T47D (cell line): ENCODE data around the gene ANKRD44.
"Not testable (repeated sequence)": the region's sequence is repeated elsewhere in the genome, so short reads cannot be mapped to it uniquely, and the experiment has no call there.

Experiments
- DNase-seq, 2 experiments: peaks; one replicate each; pipeline versions ENCODE4 v3.0.0 to v3.0.0-alpha.2; 2011 to 2012; ENCODE audit warnings: low read depth in 1 of 2, low spot score in 1 of 2
- JUND ChIP-seq: IDR thresholded peaks from 2 replicates; pipeline ENCODE4 v1.6.1; 2012; ENCODE audit warnings: low read depth
- in situ Hi-C: cut with HindIII; loops from 2 replicates; pipeline ENCODE4 v1.10.0; 2016; ENCODE audit warnings: low sequenced_read_pairs, low pct_unique_long_range_greater_than_20kb

Gene ANKRD44

GRCh38 chr2:197297266-197297665 is 13.3 kb downstream of the ANKRD44 start:
- no peak for TF ChIP-seq JUND
- no peak for DNase-seq
- in situ Hi-C loops = no loop called here

GRCh38 chr2:197296835-197297234 is 13.7 kb downstream of the ANKRD44 start:
- TF ChIP-seq JUND = no peak
- in situ Hi-C loops = no loop called here
- DNase-seq = no peak

- DNase-seq = no peak
- in situ Hi-C loops = no loop called here
- TF ChIP-seq JUND = no peak
These were observed 16.3 kb downstream of the ANKRD44 start for GRCh38 chr2:197294260-197294659.

GRCh38 chr2:197293252-197294007 is 17.1 kb downstream of the ANKRD44 start:
- DNase-seq = no peak
- in situ Hi-C loops = no loop called here
- TF ChIP-seq JUND = no peak

GRCh38 chr2:197292619-197293018 is 18.0 kb downstream of the ANKRD44 start:
- in situ Hi-C loops = no loop called here
- no peak for DNase-seq
- TF ChIP-seq JUND = no peak

- in situ Hi-C loops = not testable (repeated sequence)
These were observed 23.0 kb downstream of the ANKRD44 start for GRCh38 chr2:197287596-197287932.

GRCh38 chr2:197286805-197287595 is 23.6 kb downstream of the ANKRD44 start:
- in situ Hi-C loops = no loop called here
- no peak for TF ChIP-seq JUND
- peak; percentile 26 to 82 for DNase-seq

More at GRCh38 chr2:197287596-197287932, 23.0 kb downstream of the ANKRD44 start:
- not testable (repeated sequence) for DNase-seq

GRCh38 chr2:197285361-197285760 is 25.2 kb downstream of the ANKRD44 start:
- no peak for DNase-seq
- TF ChIP-seq JUND = no peak
- in situ Hi-C loops = no loop called here

GRCh38 chr2:197284956-197285355 is 25.6 kb downstream of the ANKRD44 start:
- in situ Hi-C loops = no loop called here
- TF ChIP-seq JUND = no peak
- DNase-seq = no peak

- DNase-seq = no peak
- no peak for TF ChIP-seq JUND
- in situ Hi-C loops = no loop called here
These were observed 29.2 kb downstream of the ANKRD44 start for GRCh38 chr2:197281421-197281820.

GRCh38 chr2:197280015-197280702 is 30.4 kb downstream of the ANKRD44 start:
- in situ Hi-C loops = no loop called here
- no peak for TF ChIP-seq JUND
- DNase-seq = no peak

GRCh38 chr2:197278799-197279763 is 31.5 kb downstream of the ANKRD44 start:
- no peak for DNase-seq
- TF ChIP-seq JUND = no peak
- in situ Hi-C loops = no loop called here
